ENCODE results near the gene RSBN1L.

Gene RSBN1L

GRCh38 chr7:77800158-77800557 lies 103.9 kb downstream of the RSBN1L start:
- no peak for DNase-seq (ENCODE audit: low read depth in 3 of 3, low spot score in 1 of 3)

DNA sequence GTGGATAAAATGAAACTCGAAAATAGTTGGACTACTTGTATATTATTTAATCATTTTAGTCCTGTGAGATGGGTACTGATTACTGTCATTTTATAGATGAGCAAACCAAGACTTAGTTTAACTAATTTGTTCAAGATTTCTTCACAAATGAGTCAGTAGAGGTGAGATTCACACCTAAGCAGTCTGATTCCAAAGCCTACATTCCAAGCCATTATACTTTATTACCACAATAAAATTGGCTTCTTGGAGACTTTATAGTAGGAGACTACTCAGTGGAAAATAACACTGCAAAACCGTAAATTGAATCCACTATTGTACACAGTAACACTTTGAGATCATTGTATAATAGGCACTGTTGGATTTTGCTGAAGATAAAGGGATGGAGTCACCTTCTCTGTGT lies 104.5 kb downstream of the RSBN1L start:
- no peak for DNase-seq (ENCODE audit: low read depth in 3 of 3, low spot score in 1 of 3)

GRCh38 chr7:77802557-77803405 lies 106.5 kb downstream of the RSBN1L start:
- no peak for DNase-seq (ENCODE audit: low read depth in 3 of 3, low spot score in 1 of 3)

DNA sequence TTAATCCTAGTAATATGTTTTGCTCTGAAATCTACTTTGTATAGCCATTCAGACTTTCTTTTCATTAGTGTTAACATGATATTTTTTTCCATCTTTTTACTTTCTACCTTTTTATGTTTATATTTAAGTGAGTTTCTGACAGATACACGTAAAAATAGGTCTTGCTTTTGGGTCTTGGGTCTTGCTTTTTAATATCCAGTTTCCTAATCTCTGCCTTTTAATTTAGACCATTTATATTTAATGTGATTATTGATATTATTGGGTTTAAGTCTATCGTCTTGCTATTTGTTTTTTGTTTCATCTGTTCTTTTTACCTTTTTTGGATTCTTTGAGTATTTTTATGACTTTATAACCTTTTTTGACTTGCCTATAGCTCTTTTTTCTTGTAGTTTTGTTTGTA lies 110.2 kb downstream of the RSBN1L start:
- DNase-seq (ENCODE audit: low read depth in 3 of 3, low spot score in 1 of 3) = no peak

GRCh38 chr7:77808517-77808916 lies 112.3 kb downstream of the RSBN1L start:
- no peak for DNase-seq (ENCODE audit: low read depth in 3 of 3, low spot score in 1 of 3)

DNA sequence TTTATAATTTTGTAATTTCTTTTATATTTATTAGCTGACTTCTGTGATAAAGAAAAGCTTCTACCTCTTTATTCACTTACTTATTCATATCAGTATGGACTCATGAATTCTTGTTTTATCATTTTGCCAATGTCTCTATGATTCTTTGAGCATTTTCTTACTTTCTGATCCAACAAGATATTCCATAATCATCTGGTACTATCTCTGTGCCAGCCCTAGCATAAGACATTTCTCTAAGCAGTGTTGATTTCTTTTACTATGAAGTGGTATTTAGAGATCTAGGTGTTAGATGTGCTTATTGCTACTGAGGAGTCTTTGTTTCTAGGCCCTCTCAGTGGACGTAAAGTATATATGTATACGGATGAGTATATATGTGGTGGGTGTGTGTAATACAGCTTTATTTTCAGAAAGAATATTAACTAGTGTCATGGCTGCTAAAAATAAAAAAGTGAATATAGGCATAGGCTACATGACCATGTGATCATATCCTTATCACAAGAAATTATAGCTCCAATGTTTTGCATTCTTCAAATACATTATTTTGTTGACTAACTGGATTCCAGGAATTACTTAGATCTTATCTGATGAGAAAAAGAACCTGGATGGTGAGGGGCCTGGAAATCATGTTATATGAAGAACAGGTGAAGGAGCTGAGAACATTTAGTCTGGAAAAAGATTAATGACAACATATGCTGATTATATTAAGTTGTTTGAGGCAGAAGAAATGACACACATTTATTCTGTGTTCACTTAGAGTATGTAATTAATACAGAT lies 115.4 kb downstream of the RSBN1L start:
- no peak for DNase-seq (ENCODE audit: low read depth in 3 of 3, low spot score in 1 of 3)

GRCh38 chr7:77812290-77812685 lies 116.0 kb downstream of the RSBN1L start:
- no peak for DNase-seq (ENCODE audit: low read depth in 3 of 3, low spot score in 1 of 3)

- no peak for DNase-seq (ENCODE audit: low read depth in 3 of 3, low spot score in 1 of 3)
These were observed 116.9 kb downstream of the RSBN1L start for GRCh38 chr7:77813180-77813579.

GRCh38 chr7:77819021-77819420 lies 122.8 kb downstream of the RSBN1L start:
- no peak for DNase-seq (ENCODE audit: low read depth in 3 of 3, low spot score in 1 of 3)

DNA sequence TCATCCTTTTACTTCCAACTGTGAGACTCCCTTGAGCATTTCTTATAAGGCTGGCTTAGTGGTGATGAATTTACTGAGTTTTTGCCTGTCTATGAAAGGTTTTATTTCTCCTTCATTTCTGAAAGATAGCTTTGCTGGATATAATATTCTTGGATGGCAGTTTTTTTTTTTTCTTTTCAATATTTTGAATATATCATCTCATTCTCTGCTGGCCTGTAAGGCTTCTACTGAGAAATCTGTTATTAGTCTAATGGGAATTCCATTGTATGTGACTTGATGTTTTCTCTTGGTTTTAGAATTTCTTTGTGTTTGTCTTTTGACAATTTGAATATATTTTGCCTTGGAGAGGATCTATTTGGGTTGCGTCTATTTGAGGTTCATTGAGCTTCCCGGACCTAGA lies 124.7 kb downstream of the RSBN1L start:
- DNase-seq (ENCODE audit: low read depth in 3 of 3, low spot score in 1 of 3) = no peak

DNA sequence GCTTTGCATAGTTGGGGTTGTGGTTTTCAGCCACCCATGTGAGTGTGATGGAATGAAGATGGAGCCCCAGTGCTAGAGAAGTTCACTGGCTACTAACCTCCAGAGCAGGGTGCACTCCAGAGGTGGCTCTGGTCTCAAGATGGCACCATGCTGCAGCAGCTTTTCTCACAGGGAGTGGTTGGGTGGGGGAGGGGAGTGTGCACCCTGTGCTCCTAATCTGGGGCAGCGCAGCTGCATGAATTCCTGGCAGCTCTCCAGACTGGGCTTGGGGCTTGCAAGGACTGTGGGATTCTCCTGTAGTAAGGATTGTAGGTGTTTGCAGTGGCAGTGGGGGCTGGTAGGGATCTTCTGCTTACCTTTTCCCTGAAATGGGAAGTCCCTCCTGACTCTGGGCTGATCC lies 126.0 kb downstream of the RSBN1L start:
- DNase-seq (ENCODE audit: low read depth in 3 of 3, low spot score in 1 of 3) = no peak

GRCh38 chr7:77823787-77824186 lies 127.5 kb downstream of the RSBN1L start:
- DNase-seq (ENCODE audit: low read depth in 3 of 3, low spot score in 1 of 3) = no peak

DNA sequence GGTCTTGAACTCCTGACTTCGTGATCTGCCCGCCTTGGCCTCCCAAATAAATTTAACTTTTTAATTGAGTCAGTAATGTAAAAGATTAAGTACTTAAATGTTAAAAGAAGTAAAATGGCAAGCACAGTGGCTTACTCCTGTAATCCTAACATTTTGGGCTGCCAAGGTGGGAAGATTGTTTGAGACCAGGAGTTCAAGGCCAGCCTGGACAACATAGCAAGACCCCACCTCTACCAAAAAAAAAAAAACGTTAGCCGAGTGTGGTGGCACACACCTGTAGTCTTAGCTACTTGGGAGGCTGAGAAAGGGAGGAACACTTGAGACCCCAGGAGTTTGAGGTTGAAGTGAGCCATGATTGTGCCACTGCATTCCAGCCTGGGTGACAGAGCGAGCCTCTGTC lies 128.4 kb downstream of the RSBN1L start:
- no peak for DNase-seq (ENCODE audit: low read depth in 3 of 3, low spot score in 1 of 3)

- DNase-seq (ENCODE audit: low read depth in 3 of 3, low spot score in 1 of 3) = no peak
These were observed 128.9 kb downstream of the RSBN1L start for GRCh38 chr7:77825131-77825530.

- no peak for DNase-seq (ENCODE audit: low read depth in 3 of 3, low spot score in 1 of 3)
These were observed 130.0 kb downstream of the RSBN1L start for GRCh38 chr7:77826300-77826699.

GRCh38 chr7:77827999-77828398 lies 131.7 kb downstream of the RSBN1L start:
- DNase-seq (ENCODE audit: low read depth in 3 of 3, low spot score in 1 of 3) = no peak

- no peak for DNase-seq (ENCODE audit: low read depth in 3 of 3, low spot score in 1 of 3)
These were observed 134.5 kb downstream of the RSBN1L start for GRCh38 chr7:77830649-77831355.

- no peak for DNase-seq (ENCODE audit: low read depth in 3 of 3, low spot score in 1 of 3)
These were observed 135.2 kb downstream of the RSBN1L start for GRCh38 chr7:77831481-77831880.

- no peak for DNase-seq (ENCODE audit: low read depth in 3 of 3, low spot score in 1 of 3)
These were observed 135.7 kb downstream of the RSBN1L start for GRCh38 chr7:77831953-77832352.
